BE2C (cell line): ENCODE results near the gene ZNF223. TPM values are rescaled to one million over a fixed set of nuclear protein-coding genes. Genes with fewer than 3 reads are reported as not detected.

Source experiments
- DNase-seq: peaks from one replicate; pipeline ENCODE4 v3.0.0-alpha.2; 2020
- H3K27me3 ChIP-seq: fragments of 250-450 bp; sonication (Bioruptor Pico); 2 replicates; pipeline ENCODE4 v1.5.1; 2020; ENCODE audit warnings: mild to moderate bottlenecking
- H3K36me3 ChIP-seq: fragments of 250-450 bp; sonication (Bioruptor Pico); 2 replicates; pipeline ENCODE4 v1.5.1; 2020; ENCODE audit warnings: mild to moderate bottlenecking
- H3K4me1 ChIP-seq: fragments of 250-450 bp; sonication (Bioruptor Pico); 2 replicates; pipeline ENCODE4 v1.5.1; 2020
- H3K4me3 ChIP-seq: 2 replicates; pipeline ENCODE4 v1.5.1; 2011; ENCODE audit warnings: low read depth, low read length
- H3K9me3 ChIP-seq: fragments of 250-450 bp; sonication (Bioruptor Pico); 2 replicates; pipeline ENCODE4 v1.5.1; 2020
- CTCF ChIP-seq: IDR thresholded peaks from 2 replicates; pipeline ENCODE4 v1.5.1; 2012; ENCODE audit warnings: mild to moderate bottlenecking, low read depth, low read length
- polyA plus RNA-seq: library from polyadenylated mRNA; unstranded; fragments of >200 nt; gene quantifications from one replicate; pipeline ENCODE4 v1.2.1, GENCODE V29; 2012; ENCODE audit warnings: low read depth, missing spikeins; ENCODE audit not compliant: insufficient read length, insufficient read depth

The ZNF223 gene
- polyA plus RNA-seq, result 2.7 TPM

GRCh38 chr19:44051650-44052402 is at the start of gene ZNF223:
Gene ZNF223 (plus strand): TSS chr19:44052036. CDS start chr19:44055177, 3,141 bp downstream.
- peak; percentile 92 for DNase-seq
- no peaks in the 10 kb centered on the region for H3K9me3 ChIP-seq
- H3K4me3 ChIP-seq, result peak within 1 kb of the TSS; percentile 82
- peaks cover 3% of the 10 kb centered on the region; the same call in 1 of the 2 replicates for H3K36me3 ChIP-seq
- H3K27me3 ChIP-seq, result peaks cover 6% of the 10 kb centered on the region
- TF ChIP-seq CTCF, result no peak
- H3K4me1 ChIP-seq, result no peaks in the 10 kb centered on the region

GRCh38 chr19:44002212-44002565 is 49.6 kb upstream of the ZNF223 start:
- Histone ChIP-seq H3K4me3 (peak overlapping the region; percentile 91), H3K9me3 (no peaks in the 10 kb centered on the region), H3K4me1 (no peaks in the 10 kb centered on the region), H3K36me3 (no peaks in the 10 kb centered on the region), H3K27me3 (no peaks in the 10 kb centered on the region)
- no peak for DNase-seq
- TF ChIP-seq CTCF, result no peak

- Histone ChIP-seq H3K4me1 (no peaks in the 10 kb centered on the region), H3K4me3 (peak within 1 kb of the TSS; percentile 91), H3K27me3 (no peaks in the 10 kb centered on the region), H3K36me3 (peaks cover 1% of the 10 kb centered on the region; the same call in 1 of the 2 replicates), H3K9me3 (no peaks in the 10 kb centered on the region)
- peak; percentile 90 for DNase-seq
- TF ChIP-seq CTCF, result no peak
Measured at GRCh38 chr19:44002566-44003460, 49.0 kb upstream of the ZNF223 start, which contains the start of gene ZNF230. Gene ZNF230 (plus strand): TSS chr19:44002957. CDS start chr19:44007079, 4,122 bp downstream.

GRCh38 chr19:44003461-44004009 is 48.3 kb upstream of the ZNF223 start:
- Histone ChIP-seq H3K4me3 (peak overlapping the region; percentile 91), H3K36me3 (peaks cover 7% of the 10 kb centered on the region), H3K4me1 (no peaks in the 10 kb centered on the region), H3K9me3 (no peaks in the 10 kb centered on the region), H3K27me3 (no peaks in the 10 kb centered on the region)
- no peak for TF ChIP-seq CTCF
- no peak for DNase-seq

GRCh38 chr19:44005973-44006372 is 45.9 kb upstream of the ZNF223 start:
- Histone ChIP-seq H3K4me1 (no peaks in the 10 kb centered on the region), H3K27me3 (no peaks in the 10 kb centered on the region), H3K9me3 (peaks cover 6% of the 10 kb centered on the region; the same call in 1 of the 2 replicates), H3K36me3 (peaks cover 31% of the 10 kb centered on the region), H3K4me3 (no peak overlapping the region)
- no peak for TF ChIP-seq CTCF
- no peak for DNase-seq
